CD14-positive monocyte (primary cell): ENCODE results near the gene TMEM109. TPM values are rescaled to one million over a fixed set of nuclear protein-coding genes. Genes with fewer than 3 reads are reported as not detected.
A peak's percentile ranks its signal among the peaks of the same experiment; 100 is the strongest.

Experiments used
- DNase-seq, 3 donors: peaks; one replicate each; pipeline ENCODE4 v3.0.0-alpha.2; 2011 to 2022
- H2AFZ ChIP-seq: 2 replicates; pipeline ENCODE4 v1.6.0; 2012; ENCODE audit warnings: mild to moderate bottlenecking, low read depth, low read length, inconsistent platforms; ENCODE audit not compliant: insufficient read depth, poor library complexity, severe bottlenecking
- H3K27ac ChIP-seq, 2 donors: 1 replicate in 1 of 2; 2 replicates in 1 of 2; pipeline ENCODE4 v1.5.1; 2012 to 2013; ENCODE audit warnings: low read length in 2 of 2, control low read depth in 1 of 2, inconsistent platforms in 1 of 2, low read depth in 1 of 2, mild to moderate bottlenecking in 1 of 2
- H3K27me3 ChIP-seq, 2 donors: one replicate each; pipeline versions ENCODE4 v1.6.0 to v1.6.1; 2011 to 2013; ENCODE audit warnings: low read length in 2 of 2; ENCODE audit not compliant: control insufficient read depth in 2 of 2, insufficient read depth in 2 of 2
- H3K36me3 ChIP-seq, 2 donors: replicated peaks in 1 of 2; 1 replicate in 1 of 2; 2 replicates in 1 of 2; pipeline versions ENCODE4 v1.5.1 to v1.6.1; 2012 to 2013; ENCODE audit warnings: low read length in 2 of 2, control low read depth in 1 of 2, inconsistent platforms in 1 of 2, mild to moderate bottlenecking in 1 of 2; ENCODE audit not compliant: insufficient read depth in 2 of 2, control insufficient read depth in 1 of 2
- H3K4me1 ChIP-seq, 2 donors: 1 replicate in 1 of 2; 2 replicates in 1 of 2; pipeline versions ENCODE4 v1.5.1 to v1.6.1; 2012 to 2013; ENCODE audit warnings: low read length in 2 of 2, control low read depth in 1 of 2, inconsistent platforms in 1 of 2, mild to moderate bottlenecking in 1 of 2, moderate library complexity in 1 of 2; ENCODE audit not compliant: insufficient read depth in 2 of 2, control insufficient read depth in 1 of 2
- H3K4me2 ChIP-seq: replicated peaks from 2 replicates; pipeline ENCODE3; 2012; ENCODE audit warnings: low read length, moderate library complexity, mild to moderate bottlenecking; ENCODE audit not compliant: poor library complexity, severe bottlenecking; ENCODE audit errors: extremely low read depth
- H3K4me3 ChIP-seq, 3 experiments: fragments of 200-600 bp in 1 of 3; sonication (generic) in 1 of 3; replicated peaks in 1 of 3; 1 replicate in 2 of 3; 2 replicates in 1 of 3; pipeline ENCODE4 v1.5.1; 2011 to 2013; ENCODE audit warnings: low read length in 3 of 3, mild to moderate bottlenecking in 3 of 3, control low read depth in 2 of 3, low read depth in 2 of 3, inconsistent platforms in 1 of 3, moderate library complexity in 1 of 3
- H3K79me2 ChIP-seq: 2 replicates; pipeline ENCODE4 v1.6.0; 2012; ENCODE audit warnings: mild to moderate bottlenecking, control low read depth, inconsistent platforms, low read length, moderate library complexity; ENCODE audit not compliant: insufficient read depth
- H3K9ac ChIP-seq: 2 replicates; pipeline ENCODE4 v1.6.0; 2017; ENCODE audit warnings: low read length, mild to moderate bottlenecking; ENCODE audit not compliant: insufficient read depth, poor library complexity, severe bottlenecking
- H3K9me3 ChIP-seq, 2 donors: replicated peaks in 1 of 2; 1 replicate in 1 of 2; 2 replicates in 1 of 2; pipeline versions ENCODE4 v1.5.1 to v1.6.1; 2012 to 2013; ENCODE audit warnings: low read length in 2 of 2, control low read depth in 1 of 2; ENCODE audit not compliant: control insufficient read depth in 1 of 2, insufficient read depth in 1 of 2
- H4K20me1 ChIP-seq: 2 replicates; pipeline ENCODE4 v1.6.0; 2012; ENCODE audit warnings: mild to moderate bottlenecking, low read length, control low read depth, moderate library complexity; ENCODE audit not compliant: insufficient read depth
- H3K27ac Mint-ChIP-seq, 7 donors: one replicate each; pipeline ENCODE4 v1.8.0; 2020; ENCODE audit warnings: mild to moderate bottlenecking in 7 of 7, mixed read lengths in 7 of 7, moderate library complexity in 6 of 7, inconsistent platforms in 2 of 7
- H3K27me3 Mint-ChIP-seq, 3 donors: one replicate each; pipeline ENCODE4 v1.8.0; 2021 to 2022; ENCODE audit warnings: low read depth in 3 of 3, mild to moderate bottlenecking in 3 of 3, mixed read lengths in 3 of 3, moderate library complexity in 3 of 3, inconsistent platforms in 1 of 3
- H3K36me3 Mint-ChIP-seq, 2 donors: one replicate each; pipeline ENCODE4 v1.8.0; 2020; ENCODE audit warnings: mixed read lengths in 2 of 2, inconsistent platforms in 1 of 2, mild to moderate bottlenecking in 1 of 2
- H3K4me1 Mint-ChIP-seq: one replicate; pipeline ENCODE4 v1.8.0; 2020; ENCODE audit warnings: mild to moderate bottlenecking, mixed read lengths
- H3K4me3 Mint-ChIP-seq, 2 donors: one replicate each; pipeline ENCODE4 v1.8.0; 2020; ENCODE audit warnings: mild to moderate bottlenecking in 2 of 2, mixed read lengths in 2 of 2, moderate library complexity in 1 of 2
- H3K9me3 Mint-ChIP-seq, 7 donors: one replicate each; pipeline ENCODE4 v1.8.0; 2020 to 2022; ENCODE audit warnings: mixed read lengths in 7 of 7, mild to moderate bottlenecking in 6 of 7, moderate library complexity in 6 of 7, inconsistent platforms in 2 of 7
- CTCF ChIP-seq: fragments of 200-600 bp; IDR thresholded peaks from one replicate; pipeline ENCODE4 v1.8.0; 2022; ENCODE audit warnings: antibody characterized with exemption, mild to moderate bottlenecking
- WGBS: methylation state at CpG from one replicate; pipeline ENCODE4 v1.1.5; 2013; ENCODE audit warnings: missing lambda C conversion rate; ENCODE audit not compliant: insufficient coverage; 5-methylcytosine and 5-hydroxymethylcytosine counted together
- intact Hi-C, 2 donors: fragments of 100-400 bp; cut with micrococcal nuclease; formaldehyde crosslinking; loops; one replicate each; pipeline versions ENCODE4 v1.15.0 to v1.15.1; 2023
- polyA minus RNA-seq: library from RNA; depleted of rRNA, polyadenylated mRNA; stranded (reverse); fragments of >200 nt; gene quantifications from 2 replicates; pipeline ENCODE4 v1.2.3, GENCODE V29; 2012
- polyA plus RNA-seq, 3 donors: library from polyadenylated mRNA; depleted of rRNA in 1 of 3; unstranded in 2 of 3; stranded (reverse) in 1 of 3; fragments of 300-500 nt in 2 of 3; fragments of >200 nt in 1 of 3; fragmentation: Illumina TruSeq in 2 of 3; gene quantifications; 1 replicate in 2 of 3; 2 replicates in 1 of 3; pipeline ENCODE4 v1.2.3, GENCODE V29; 2012 to 2021
- total RNA-seq, 12 experiments: library from RNA in 1 of 12; stranded (reverse) in 1 of 12; fragments of 120-200 nt in 1 of 12; gene quantifications; one replicate each; pipeline ENCODE4 v1.2.4 and lab custom pipeline; 2013 to 2026; ENCODE audit warnings: mixed read lengths in 6 of 12, inconsistent platforms in 1 of 12

TMEM109 gene
- total RNA-seq (2013), result 16.7 TPM
- polyA plus RNA-seq, result 100 to 1,000 TPM in 2 of 3 donors, 10 to 100 TPM in 1; 22.7 to 112 (median 110) TPM
- polyA minus RNA-seq, result 16.5 and 37.1 TPM in 2 replicates
- total RNA-seq (lab: John Stamatoyannopoulos, UW), result 2.3 to 18.1 (median 14.4) reads per million in 11 experiments

GRCh38 chr11:60913793-60914632, at the start of gene TMEM109:
TMEM109 (plus strand) TSS chr11:60914158; CDS start chr11:60919694, 5,536 bp downstream.
- Histone ChIP-seq H3K27me3 (no peaks in the 10 kb centered on the region), H3K79me2 (peaks cover 48% of the 10 kb centered on the region), H3K27ac (peak within 1 kb of the TSS; percentile 59 to 84), H3K4me2 (peak within 1 kb of the TSS; percentile 82), H4K20me1 (peaks cover 20% of the 10 kb centered on the region), H3K4me1 (peaks cover 81% of the 10 kb centered on the region in 2 donors), H3K36me3 (no peaks in the 10 kb centered on the region), H3K9ac (peak within 1 kb of the TSS; percentile 73), H3K9me3 (no peaks in the 10 kb centered on the region), H3K4me3 (peak within 1 kb of the TSS; percentile 78 to 93 (median 83)), H2AFZ (peak within 1 kb of the TSS; percentile 86)
- under 1% methylated on average over 62 of the region's 70 CpGs for WGBS
- no peak for TF ChIP-seq CTCF
- H3K4me1 Mint-ChIP-seq, result peaks cover 81% of the 10 kb centered on the region
- H3K4me3 Mint-ChIP-seq, result peak within 1 kb of the TSS; percentile 99 to 100
- intact Hi-C loops, result no loop called here
- peak within 1 kb of the TSS; percentile 92 to 98 (median 95) for H3K27ac Mint-ChIP-seq
- H3K27me3 Mint-ChIP-seq, result peaks cover 0 to 3% (median 0%) of the 10 kb centered on the region in 3 donors
- H3K9me3 Mint-ChIP-seq, result peaks cover 0 to 12% (median 0%) of the 10 kb centered on the region in 7 donors
- H3K36me3 Mint-ChIP-seq, result peaks cover 2 to 12% of the 10 kb centered on the region in 2 donors
- DNase-seq, result peak; percentile 66 to 85 (median 80)

- Histone ChIP-seq H3K9me3 (no peaks in the 10 kb centered on the region), H3K27me3 (no peaks in the 10 kb centered on the region), H3K4me1 (no peaks in the 10 kb centered on the region), H2AFZ (no peak overlapping the region), H4K20me1 (no peaks in the 10 kb centered on the region), H3K9ac (no peak overlapping the region), H3K4me2 (no peak overlapping the region), H3K36me3 (no peaks in the 10 kb centered on the region), H3K27ac (no peak overlapping the region), H3K4me3 (no peak overlapping the region), H3K79me2 (no peaks in the 10 kb centered on the region)
- no peak overlapping the region for H3K4me3 Mint-ChIP-seq
- no peak for TF ChIP-seq CTCF
- H3K27ac Mint-ChIP-seq, result peak overlapping the region in 2 of 7 donors; percentile 0 to 62
- peaks cover 0 to 3% (median 2%) of the 10 kb centered on the region in 3 donors for H3K27me3 Mint-ChIP-seq
- intact Hi-C loops, result no loop called here
- H3K4me1 Mint-ChIP-seq, result peaks cover 2% of the 10 kb centered on the region
- no peak for DNase-seq
- no peaks in the 10 kb centered on the region for H3K36me3 Mint-ChIP-seq
- 88% methylated on average over 7 of the region's 7 CpGs for WGBS
- no peaks in the 10 kb centered on the region for H3K9me3 Mint-ChIP-seq
These were observed 49.0 kb upstream of the TMEM109 start for GRCh38 chr11:60864856-60865513.
